Measurements from ENCODE around the gene IFT43.

The IFT43 gene

DNA sequence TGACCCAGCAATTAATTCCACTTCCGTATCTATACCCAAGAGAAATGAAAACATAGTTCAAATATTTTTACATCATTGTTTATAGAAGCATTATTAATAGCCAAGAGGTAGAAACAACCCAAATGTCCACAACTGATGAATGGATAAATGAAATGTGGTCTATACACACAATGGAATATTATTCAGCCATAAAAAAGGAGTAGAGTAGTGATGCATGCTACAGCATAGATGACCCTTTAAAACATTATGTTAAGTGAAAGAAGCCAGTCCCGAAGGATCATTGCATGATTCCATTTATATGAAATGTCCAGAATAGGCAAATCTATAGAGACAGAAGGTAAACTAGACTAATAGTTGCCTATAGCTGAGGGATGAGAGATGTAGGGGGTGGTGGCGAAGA, 33.1 kb upstream of the IFT43 start:
- H3K4me3 Mint-ChIP-seq: no peak overlapping the region
- TF ChIP-seq, protein P1, sequence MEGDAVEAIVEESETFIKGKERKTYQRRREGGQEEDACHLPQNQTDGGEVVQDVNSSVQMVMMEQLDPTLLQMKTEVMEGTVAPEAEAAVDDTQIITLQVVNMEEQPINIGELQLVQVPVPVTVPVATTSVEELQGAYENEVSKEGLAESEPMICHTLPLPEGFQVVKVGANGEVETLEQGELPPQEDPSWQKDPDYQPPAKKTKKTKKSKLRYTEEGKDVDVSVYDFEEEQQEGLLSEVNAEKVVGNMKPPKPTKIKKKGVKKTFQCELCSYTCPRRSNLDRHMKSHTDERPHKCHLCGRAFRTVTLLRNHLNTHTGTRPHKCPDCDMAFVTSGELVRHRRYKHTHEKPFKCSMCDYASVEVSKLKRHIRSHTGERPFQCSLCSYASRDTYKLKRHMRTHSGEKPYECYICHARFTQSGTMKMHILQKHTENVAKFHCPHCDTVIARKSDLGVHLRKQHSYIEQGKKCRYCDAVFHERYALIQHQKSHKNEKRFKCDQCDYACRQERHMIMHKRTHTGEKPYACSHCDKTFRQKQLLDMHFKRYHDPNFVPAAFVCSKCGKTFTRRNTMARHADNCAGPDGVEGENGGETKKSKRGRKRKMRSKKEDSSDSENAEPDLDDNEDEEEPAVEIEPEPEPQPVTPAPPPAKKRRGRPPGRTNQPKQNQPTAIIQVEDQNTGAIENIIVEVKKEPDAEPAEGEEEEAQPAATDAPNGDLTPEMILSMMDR (IDR thresholded peaks at IDR 0.05): no peak
- H3K9me3 Mint-ChIP-seq: peaks cover 8% of the 10 kb centered on the region
- no peak overlapping the region for H3K27ac Mint-ChIP-seq
- H3K27me3 Mint-ChIP-seq (ENCODE audit: low read depth, poor library complexity): no peaks in the 10 kb centered on the region
- H3K4me1 Mint-ChIP-seq: no peaks in the 10 kb centered on the region
- no peak for DNase-seq
- peaks cover 26% of the 10 kb centered on the region for H3K36me3 Mint-ChIP-seq (ENCODE audit: low read depth)

DNA sequence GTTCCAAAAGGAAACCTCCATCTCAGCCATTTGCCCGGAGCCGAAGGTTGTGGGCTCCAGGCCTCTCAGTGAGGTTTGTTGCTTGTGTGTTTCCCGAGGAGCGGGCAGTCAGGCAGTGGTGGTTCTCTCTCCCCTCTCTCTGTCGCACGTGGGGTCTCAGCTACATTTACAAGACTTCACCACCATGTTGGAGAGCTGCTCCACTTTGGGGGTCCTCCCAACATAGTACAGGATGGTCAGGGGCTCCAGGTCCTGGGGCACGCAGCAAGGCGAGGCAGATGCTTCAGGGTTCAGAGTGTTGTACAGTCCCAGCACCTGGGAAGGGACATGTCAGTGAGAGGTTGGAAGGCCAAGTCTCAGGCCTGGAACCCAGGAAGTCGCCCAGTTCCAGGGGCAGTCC, 26.5 kb upstream of the IFT43 start:
- no peak for DNase-seq
- Mint-ChIP-seq H3K4me3 (no peak overlapping the region), H3K27ac (no peak overlapping the region)

DNA sequence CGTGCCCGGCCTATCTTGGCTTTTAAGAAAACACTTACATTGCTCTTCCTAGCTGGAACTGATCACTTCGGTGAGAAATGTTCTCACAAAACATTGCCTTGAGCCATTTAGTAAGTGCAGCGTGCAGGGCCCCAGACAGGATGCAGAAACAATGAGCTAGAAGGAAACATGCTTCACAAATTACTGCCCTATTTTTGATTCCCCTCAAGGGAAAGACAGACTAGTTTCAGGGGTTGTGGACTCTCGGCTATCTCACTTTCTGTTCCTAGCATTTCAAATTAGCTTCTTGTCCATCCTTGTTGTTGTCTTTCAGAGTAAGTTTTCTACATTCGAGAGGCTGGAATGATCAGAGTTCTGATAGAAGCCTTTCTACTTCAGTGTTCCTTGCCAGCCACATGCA, 25.3 kb upstream of the IFT43 start:
- H3K36me3 Mint-ChIP-seq (ENCODE audit: low read depth): peaks cover 43% of the 10 kb centered on the region
- no peak for DNase-seq
- no peaks in the 10 kb centered on the region for H3K4me1 Mint-ChIP-seq
- no peak overlapping the region for H3K4me3 Mint-ChIP-seq
- TF ChIP-seq, protein P1 (IDR thresholded peaks at IDR 0.05): no peak
- no peaks in the 10 kb centered on the region for H3K9me3 Mint-ChIP-seq
- H3K27ac Mint-ChIP-seq: no peak overlapping the region
- no peaks in the 10 kb centered on the region for H3K27me3 Mint-ChIP-seq (ENCODE audit: low read depth, poor library complexity)

More for the DNA sequence above, 26.5 kb upstream of the IFT43 start:
- no peaks in the 10 kb centered on the region for H3K27me3 Mint-ChIP-seq (ENCODE audit: low read depth, poor library complexity)
- TF ChIP-seq, protein P1 (IDR thresholded peaks at IDR 0.05): no peak
- H3K9me3 Mint-ChIP-seq: no peaks in the 10 kb centered on the region
- H3K36me3 Mint-ChIP-seq (ENCODE audit: low read depth): peaks cover 49% of the 10 kb centered on the region
- no peaks in the 10 kb centered on the region for H3K4me1 Mint-ChIP-seq

DNA sequence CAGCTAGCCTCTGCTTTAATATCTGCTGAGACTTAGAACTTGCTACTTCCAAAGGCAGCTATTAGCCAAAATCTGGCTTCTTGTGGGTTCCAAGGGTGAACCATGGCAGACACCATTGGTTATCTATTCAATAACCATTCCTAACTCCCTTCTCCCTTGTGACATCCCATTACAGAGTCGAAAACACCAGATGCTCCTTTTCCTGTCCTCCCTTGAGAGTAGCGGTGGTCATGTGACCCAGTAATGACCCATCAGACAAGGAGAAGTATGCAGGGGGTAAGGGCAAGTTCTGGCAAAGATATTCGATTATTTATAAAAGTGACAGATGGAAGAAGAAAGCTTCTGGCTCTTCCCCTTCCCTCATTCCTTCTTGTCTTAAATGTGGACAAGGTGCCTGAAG, 23.9 kb upstream of the IFT43 start:
- Mint-ChIP-seq H3K4me3 (no peak overlapping the region), H3K9me3 (no peaks in the 10 kb centered on the region), H3K36me3 (ENCODE audit: low read depth) (peaks cover 57% of the 10 kb centered on the region), H3K4me1 (no peaks in the 10 kb centered on the region), H3K27me3 (ENCODE audit: low read depth, poor library complexity) (no peaks in the 10 kb centered on the region), H3K27ac (no peak overlapping the region)
- TF ChIP-seq, protein P1 (IDR thresholded peaks at IDR 0.05): no peak
- DNase-seq: no peak

DNA sequence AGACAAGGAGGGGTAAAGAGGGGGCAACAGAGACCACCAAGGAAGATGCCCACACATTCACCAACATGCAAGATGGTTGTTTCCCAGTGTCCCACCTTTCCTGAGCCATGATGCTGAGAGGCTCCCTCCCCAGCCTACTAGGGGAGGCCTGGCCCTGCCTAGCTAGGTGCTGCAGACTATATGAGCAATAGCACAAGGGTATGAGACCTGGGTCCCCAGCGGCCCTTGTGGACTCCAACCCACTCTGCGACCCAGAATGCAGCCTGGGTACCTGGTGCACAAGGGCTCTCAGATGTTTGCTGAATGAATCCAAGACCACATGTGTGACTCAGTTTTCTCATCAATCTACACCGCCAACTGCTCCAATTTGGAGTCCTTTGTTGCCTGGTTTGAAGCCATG, 17.7 kb upstream of the IFT43 start:
- Mint-ChIP-seq H3K36me3 (ENCODE audit: low read depth) (peaks cover 23% of the 10 kb centered on the region), H3K27me3 (ENCODE audit: low read depth, poor library complexity) (peaks cover 4% of the 10 kb centered on the region), H3K4me1 (peaks cover 5% of the 10 kb centered on the region), H3K27ac (no peak overlapping the region), H3K9me3 (no peaks in the 10 kb centered on the region), H3K4me3 (no peak overlapping the region)
- no peak for DNase-seq
- TF ChIP-seq, protein P1 (IDR thresholded peaks at IDR 0.05): no peak

DNA sequence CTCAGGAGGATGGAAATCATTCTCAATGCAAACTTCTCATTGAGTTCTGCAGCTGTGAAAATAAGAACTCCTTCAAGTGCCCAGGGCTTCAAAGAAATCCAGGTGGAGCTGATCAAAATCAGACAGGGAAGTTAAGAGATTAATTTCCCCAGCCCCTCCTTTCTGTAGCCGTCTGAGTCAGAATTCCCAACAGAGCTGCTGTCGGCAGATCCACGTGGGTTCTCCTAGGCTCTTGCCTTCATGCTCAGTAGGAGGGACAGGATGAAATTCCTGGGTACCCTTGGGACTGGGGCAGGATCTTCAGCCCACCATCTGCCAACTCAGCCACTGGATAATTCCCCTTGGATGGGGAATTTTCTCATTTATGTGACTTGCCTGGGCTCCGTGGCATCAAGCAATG, 17.1 kb upstream of the IFT43 start:
- Mint-ChIP-seq H3K27ac (no peak overlapping the region), H3K36me3 (ENCODE audit: low read depth) (peaks cover 19% of the 10 kb centered on the region), H3K9me3 (no peaks in the 10 kb centered on the region), H3K27me3 (ENCODE audit: low read depth, poor library complexity) (peaks cover 4% of the 10 kb centered on the region), H3K4me3 (no peak overlapping the region), H3K4me1 (peaks cover 5% of the 10 kb centered on the region)
- TF ChIP-seq, protein P1 (IDR thresholded peaks at IDR 0.05): no peak
- DNase-seq: no peak
